Ammon's horn (tissue), 1 donor: ENCODE data around the gene AKAP13.
"Not testable (repeated sequence)": the region's sequence is repeated elsewhere in the genome, so short reads cannot be mapped to it uniquely, and the experiment has no call there.

Experiments used
- DNase-seq: peaks from one replicate; pipeline ENCODE4 v3.0.0-alpha.2; 2016; ENCODE audit warnings: low spot score

Gene AKAP13

GRCh38 chr15:85793641-85794597 lies 413.5 kb downstream of the AKAP13 start:
- DNase-seq = no peak

GRCh38 chr15:85794598-85795336 lies 414.4 kb downstream of the AKAP13 start, which contains the start of gene KLHL25:
Gene KLHL25 (minus strand): TSS chr15:85794925. CDS start chr15:85769810, 25,115 bp downstream.
- DNase-seq = peak; percentile 98

- no peak for DNase-seq
Measured at GRCh38 chr15:85795337-85796305, 415.2 kb downstream of the AKAP13 start.

DNA sequence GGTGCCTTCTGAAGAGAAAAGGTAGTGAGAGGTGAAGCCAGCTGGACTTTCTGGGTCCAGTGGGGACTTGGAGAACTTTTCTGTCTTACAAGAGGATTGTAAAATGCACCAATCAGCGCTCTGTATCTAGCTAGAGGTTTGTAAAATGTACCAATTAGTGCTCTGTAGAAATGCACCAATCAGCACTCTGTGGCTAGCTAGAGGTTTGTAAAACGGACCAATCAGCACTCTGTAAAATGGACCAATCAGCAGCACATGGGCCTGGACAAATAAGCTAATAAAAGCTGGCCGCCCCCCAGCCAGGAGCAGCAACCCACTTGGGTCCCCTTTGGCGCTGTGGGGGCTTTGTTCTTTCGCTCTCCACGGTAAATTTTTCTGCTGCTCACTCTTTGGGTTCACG lies 416.0 kb downstream of the AKAP13 start:
- not testable (repeated sequence) for DNase-seq
